GM12878 (cell line): ENCODE results near the gene EIF4H. TPM values are rescaled to one million over a fixed set of nuclear protein-coding genes. Genes with fewer than 3 reads are reported as not detected.

Experiments used
- ATAC-seq: fragments of 200-7000 bp; cut with Tn5 transposase; 3 replicates; pipeline ENCODE4 v1.9.1; 2020; ENCODE audit warnings: mild to moderate bottlenecking, moderate library complexity
- BruUV-seq: library from RNA; stranded (reverse); fragments of 400-500 nt; replicated peaks from 2 replicates; lab custom pipeline; 2021; lab: Mats Ljungman, UMichigan
- CTCF ChIA-PET: fragments of 300-600 bp; sonication (Branson Sonifier 250); formaldehyde crosslinking; extraction: SDS; loops from one replicate; lab custom pipeline; 2021; ENCODE audit warnings: inconsistent platforms; lab: Yijun Ruan, JAX
- POLR2A ChIA-PET: fragments of 350-600 bp; formaldehyde crosslinking; extraction: SDS; loops from one replicate; lab custom pipeline; 2021; ENCODE audit warnings: inconsistent platforms; lab: Charles Lee
- RAD21 ChIA-PET: fragments of 300-600 bp; sonication (Branson Sonifier 250); formaldehyde crosslinking; loops from one replicate; lab custom pipeline; 2023; ENCODE audit warnings: antibody characterized with exemption; ENCODE audit not compliant: unreplicated experiment; lab: Charles Lee
- SMC1A ChIA-PET: fragments of 300-600 bp; sonication (Branson Sonifier 250); formaldehyde crosslinking; loops from one replicate; lab custom pipeline; 2023; ENCODE audit not compliant: unreplicated experiment, uncharacterized antibody; lab: Charles Lee
- DNase-seq: peaks from one replicate; pipeline ENCODE4 v3.0.0-alpha.2; 2011; ENCODE audit warnings: low read depth, low spot score
- FAIRE-seq: peaks from 3 replicates; lab custom pipeline; 2011; peaks lifted over from hg19 to GRCh38; lab: Jason Lieb, UNC
- H2AFZ ChIP-seq: 2 replicates; pipeline ENCODE4 v1.6.0; 2011; ENCODE audit warnings: low read depth, low read length, control low read depth; ENCODE audit not compliant: control insufficient read depth
- H3K27ac ChIP-seq: 2 replicates; pipeline ENCODE4 v1.5.1; 2011; ENCODE audit warnings: control low read depth; ENCODE audit not compliant: control insufficient read depth, insufficient read depth
- H3K27me3 ChIP-seq, 2 experiments: replicated peaks in 1 of 2; 2 replicates each; pipeline versions ENCODE4 v1.6.0 to v1.6.1; 2011; ENCODE audit warnings: low read length in 1 of 2; ENCODE audit not compliant: control insufficient read depth in 2 of 2, insufficient read depth in 2 of 2
- H3K36me3 ChIP-seq, 2 experiments: 2 replicates each; pipeline ENCODE4 v1.5.1; 2011; ENCODE audit warnings: low read length in 1 of 2; ENCODE audit not compliant: control insufficient read depth in 2 of 2, insufficient read depth in 2 of 2
- H3K4me1 ChIP-seq: 2 replicates; pipeline ENCODE4 v1.6.1; 2011; ENCODE audit warnings: mild to moderate bottlenecking, low read length, moderate library complexity, mixed read lengths; ENCODE audit not compliant: control insufficient read depth, insufficient read depth
- H3K4me2 ChIP-seq: 2 replicates; pipeline ENCODE4 v1.6.0; 2011; ENCODE audit warnings: control low read depth; ENCODE audit not compliant: control insufficient read depth, insufficient read depth
- H3K4me3 ChIP-seq: fragments of 200-600 bp; sonication (generic); 2 replicates; pipeline ENCODE4 v1.5.1; 2016
- H3K79me2 ChIP-seq: 2 replicates; pipeline ENCODE4 v1.6.0; 2011; ENCODE audit warnings: low read length; ENCODE audit not compliant: control insufficient read depth, insufficient read depth
- H3K9ac ChIP-seq: 2 replicates; pipeline ENCODE4 v1.8.0; 2011; ENCODE audit warnings: low read length, control low read depth, mixed read lengths; ENCODE audit not compliant: control insufficient read depth, insufficient read depth
- H3K9me3 ChIP-seq: replicated peaks from 3 replicates; pipeline ENCODE4 v1.5.1; 2011; ENCODE audit warnings: mild to moderate bottlenecking, low read length; ENCODE audit not compliant: control insufficient read depth, insufficient read depth
- H4K20me1 ChIP-seq: 2 replicates; pipeline ENCODE4 v1.6.0; 2011; ENCODE audit not compliant: control insufficient read depth, insufficient read depth
- BACH1 ChIP-seq: fragments of 450-650 bp; IDR thresholded peaks from 2 replicates; pipeline ENCODE4 v1.6.1; 2017; ENCODE audit warnings: mild to moderate bottlenecking, borderline replicate concordance
- BHLHE40 ChIP-seq, 2 experiments: fragments of 450-650 bp in 1 of 2; IDR thresholded peaks; 2 replicates each; pipeline ENCODE4 v1.6.1; 2011 to 2017; ENCODE audit warnings: low read depth in 2 of 2, borderline replicate concordance in 1 of 2, improper control_type of control experiment in 1 of 2, low read length in 1 of 2, mild to moderate bottlenecking in 1 of 2
- EGR1 ChIP-seq, 2 experiments: IDR thresholded peaks; 1 replicate in 1 of 2; 2 replicates in 1 of 2; pipeline ENCODE4 v1.6.1; 2011 to 2012; ENCODE audit warnings: low read depth in 2 of 2, low read length in 2 of 2, borderline replicate concordance in 1 of 2, mild to moderate bottlenecking in 1 of 2, moderate library complexity in 1 of 2
- GATAD2B ChIP-seq: fragments of 450-650 bp; conservative IDR thresholded peaks from 2 replicates; pipeline ENCODE4 v1.6.1; 2017; ENCODE audit warnings: low read depth, mild to moderate bottlenecking, moderate library complexity
- MTA3 ChIP-seq: IDR thresholded peaks from 2 replicates; pipeline ENCODE4 v1.6.1; 2012; ENCODE audit warnings: low read length, inconsistent platforms, borderline replicate concordance
- MYC ChIP-seq: IDR thresholded peaks from 2 replicates; pipeline ENCODE4 v1.6.1; 2011; ENCODE audit warnings: mild to moderate bottlenecking, low read length, moderate library complexity, inconsistent platforms; ENCODE audit not compliant: insufficient read depth, insufficient replicate concordance, insufficient read length, severe bottlenecking
- NFIC ChIP-seq: IDR thresholded peaks from 2 replicates; pipeline ENCODE4 v1.6.1; 2012; ENCODE audit warnings: low read depth, mild to moderate bottlenecking, inconsistent platforms, low read length, moderate library complexity
- RB1 ChIP-seq: fragments of 450-650 bp; formaldehyde crosslinking; IDR thresholded peaks from 2 replicates; pipeline ENCODE4 v1.6.1; 2017; ENCODE audit warnings: mild to moderate bottlenecking, borderline replicate concordance
- RFX5 ChIP-seq: IDR thresholded peaks from 2 replicates; pipeline ENCODE4 v1.6.1; 2011; ENCODE audit warnings: low read depth, low read length, improper control_type of control experiment
- SMARCA5 ChIP-seq: fragments of 450-650 bp; IDR thresholded peaks from 2 replicates; pipeline ENCODE4 v1.6.1; 2017; ENCODE audit warnings: mild to moderate bottlenecking
- ZBED1 ChIP-seq: IDR thresholded peaks from 2 replicates; pipeline ENCODE4 v1.6.1; 2016; ENCODE audit warnings: borderline replicate concordance
- ZNF384 ChIP-seq: IDR thresholded peaks from 2 replicates; pipeline ENCODE4 v1.6.1; 2012; ENCODE audit warnings: low read depth, mild to moderate bottlenecking, low read length, improper control_type of control experiment, borderline replicate concordance
- WGBS: methylation state at CpG from one replicate; pipeline ENCODE4 v1.1.6; 2016; ENCODE audit warnings: low lambda C conversion rate; ENCODE audit not compliant: insufficient replicate concordance, insufficient coverage; ENCODE audit errors: missing lambda C conversion rate; 5-methylcytosine and 5-hydroxymethylcytosine counted together
- in situ Hi-C: fragments of 300-500 bp; cut with MboI; formaldehyde crosslinking; loops from 9 replicates; pipeline ENCODE4 v1.14.3; 2018; ENCODE audit warnings: mixed read lengths
- intact Hi-C: fragments of 100-400 bp; cut with micrococcal nuclease; formaldehyde crosslinking; loops from one replicate; pipeline ENCODE4 v1.14.2; 2022; ENCODE audit not compliant: unreplicated experiment
- polyA plus RNA-seq, 11 experiments: library from polyadenylated mRNA; depleted of rRNA in 4 of 11; unstranded in 6 of 11; stranded (reverse) in 5 of 11; fragments of >200 nt; fragmentation: Nextera tagmentation in 4 of 11; fragmentation: Illumina TruSeq in 1 of 11; extraction: Ambion mirVana in 4 of 11; extraction: Trizol in 1 of 11; gene quantifications; 1 replicate in 1 of 11; 2 replicates in 10 of 11; pipeline versions ENCODE4 v1.2.1 to v1.2.3, GENCODE V29; 2011 to 2016; ENCODE audit warnings: inconsistent platforms in 2 of 11, missing spikeins in 2 of 11, low read depth in 1 of 11
- total RNA-seq, 4 experiments: library from RNA; depleted of rRNA in 3 of 4; stranded (reverse); fragments of >200 nt in 3 of 4; fragmentation: Illumina TruSeq in 1 of 4; extraction: Trizol in 1 of 4; gene quantifications; 2 replicates each; pipeline versions ENCODE4 v1.2.1 to v1.2.3, GENCODE V29; 2013 to 2021
- TF ChIP-seq, protein P1 (sequence below): fragments of 450-650 bp; formaldehyde crosslinking; IDR thresholded peaks from 2 replicates; pipeline ENCODE4 v1.5.0; 2022; ENCODE audit warnings: mild to moderate bottlenecking, missing genetic modification characterization
- TF ChIP-seq, protein P2 (sequence below): fragments of 450-650 bp; IDR thresholded peaks from 2 replicates; pipeline ENCODE4 v1.6.1; 2016; ENCODE audit warnings: mild to moderate bottlenecking, moderate library complexity, borderline replicate concordance

The EIF4H gene
- total and polyA plus RNA-seq, 10 of the 15 experiments (the other 5 are each of a cell fraction or from before 2014, with no cell fraction given) = 9.9 to 443 (median 258) TPM

GRCh38 chr7:74206589-74207120 lies 32.5 kb downstream of the EIF4H start:
- H3K79me2 ChIP-seq = peaks cover 23% of the 10 kb centered on the region
- no TSS peak for BruUV-seq
- H3K27me3 ChIP-seq = no peaks in the 10 kb centered on the region
- no peaks in the 10 kb centered on the region; a peak in 1 of 4 replicates for H3K36me3 ChIP-seq
- ChIA-PET SMC1A (interaction anchor here (0.6 to 6.0 kb wide), 34 partner anchors 9 to 214 kb away, joined by 3 to 86 read pairs (median 4); no protein-coding TSS in a partner anchor), POLR2A (interaction anchor here (0.6 to 3.1 kb wide), 9 partner anchors 11 to 195 kb away, joined by 3 to 18 read pairs (median 3); no protein-coding TSS in a partner anchor), CTCF (interaction anchor here (0.6 to 11.9 kb wide), 52 partner anchors 8 to 463 kb away, joined by 3 to 190 read pairs (median 6); partner anchors contain the start of genes CLIP2 and RFC2), RAD21 (interaction anchor here (0.6 to 9.6 kb wide), 38 partner anchors 11 to 360 kb away, joined by 3 to 127 read pairs (median 5); partner anchors contain the start of genes EIF4H and RFC2)
- ATAC-seq (peak; percentile 35), FAIRE-seq (peak; percentile 7), DNase-seq (no peak)
- H3K4me1 ChIP-seq = peaks cover 36% of the 10 kb centered on the region
- no peak overlapping the region for H3K9ac ChIP-seq
- 0 out of 2 replicates have a peak overlapping the region, but pooled peaks have one; percentile 7 for H3K27ac ChIP-seq
- in situ Hi-C loops (loop anchor here (5.0 kb wide), 2 partner anchors 81 to 196 kb away; partner anchors contain the start of gene CLIP2), intact Hi-C loops (loop anchor here (1.0 to 5.0 kb wide), 3 partner anchors 62 to 195 kb away; partner anchors contain the start of gene CLIP2)
- H3K4me3 ChIP-seq = peak overlapping the region; percentile 44; the same call in 1 of the 2 replicates
- H3K4me2 ChIP-seq = peak overlapping the region; percentile 46
- no peaks in the 10 kb centered on the region for H4K20me1 ChIP-seq
- H3K9me3 ChIP-seq = no peaks in the 10 kb centered on the region
- 17% methylated on average over 23 of the region's 23 CpGs for WGBS
- peak overlapping the region; percentile 49 for H2AFZ ChIP-seq
- TF ChIP-seq, protein P1, sequence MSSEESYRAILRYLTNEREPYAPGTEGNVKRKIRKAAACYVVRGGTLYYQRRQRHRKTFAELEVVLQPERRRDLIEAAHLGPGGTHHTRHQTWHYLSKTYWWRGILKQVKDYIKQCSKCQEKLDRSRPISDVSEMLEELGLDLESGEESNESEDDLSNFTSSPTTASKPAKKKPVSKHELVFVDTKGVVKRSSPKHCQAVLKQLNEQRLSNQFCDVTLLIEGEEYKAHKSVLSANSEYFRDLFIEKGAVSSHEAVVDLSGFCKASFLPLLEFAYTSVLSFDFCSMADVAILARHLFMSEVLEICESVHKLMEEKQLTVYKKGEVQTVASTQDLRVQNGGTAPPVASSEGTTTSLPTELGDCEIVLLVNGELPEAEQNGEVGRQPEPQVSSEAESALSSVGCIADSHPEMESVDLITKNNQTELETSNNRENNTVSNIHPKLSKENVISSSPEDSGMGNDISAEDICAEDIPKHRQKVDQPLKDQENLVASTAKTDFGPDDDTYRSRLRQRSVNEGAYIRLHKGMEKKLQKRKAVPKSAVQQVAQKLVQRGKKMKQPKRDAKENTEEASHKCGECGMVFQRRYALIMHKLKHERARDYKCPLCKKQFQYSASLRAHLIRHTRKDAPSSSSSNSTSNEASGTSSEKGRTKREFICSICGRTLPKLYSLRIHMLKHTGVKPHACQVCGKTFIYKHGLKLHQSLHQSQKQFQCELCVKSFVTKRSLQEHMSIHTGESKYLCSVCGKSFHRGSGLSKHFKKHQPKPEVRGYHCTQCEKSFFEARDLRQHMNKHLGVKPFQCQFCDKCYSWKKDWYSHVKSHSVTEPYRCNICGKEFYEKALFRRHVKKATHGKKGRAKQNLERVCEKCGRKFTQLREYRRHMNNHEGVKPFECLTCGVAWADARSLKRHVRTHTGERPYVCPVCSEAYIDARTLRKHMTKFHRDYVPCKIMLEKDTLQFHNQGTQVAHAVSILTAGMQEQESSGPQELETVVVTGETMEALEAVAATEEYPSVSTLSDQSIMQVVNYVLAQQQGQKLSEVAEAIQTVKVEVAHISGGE (CRISPR knock-in tag) = no peak
- TF ChIP-seq RB1 (0 out of 2 replicates have a peak, but pooled peaks have one; percentile 49), ZNF384 (no peak), ZBED1 (no peak), BHLHE40 (IDR thresholded peaks at IDR 0.05; ENCODE audit: borderline replicate concordance in 1 of 2, low read depth in 2 of 2, low read length in 1 of 2) (peak in 1 of 2 experiments; percentile 30; a peak in 1 of 4 replicates), MYC (no peak), MTA3 (no peak), GATAD2B (peak; percentile 61; the same call in 1 of the 2 replicates), NFIC (no peak), BACH1 (no peak), EGR1 (IDR thresholded peaks at IDR 0.05; ENCODE audit: borderline replicate concordance in 1 of 2, low read depth in 2 of 2, low read length in 2 of 2) (no peak), SMARCA5 (peak; percentile 84), RFX5 (no peak)
- TF ChIP-seq, protein P2, sequence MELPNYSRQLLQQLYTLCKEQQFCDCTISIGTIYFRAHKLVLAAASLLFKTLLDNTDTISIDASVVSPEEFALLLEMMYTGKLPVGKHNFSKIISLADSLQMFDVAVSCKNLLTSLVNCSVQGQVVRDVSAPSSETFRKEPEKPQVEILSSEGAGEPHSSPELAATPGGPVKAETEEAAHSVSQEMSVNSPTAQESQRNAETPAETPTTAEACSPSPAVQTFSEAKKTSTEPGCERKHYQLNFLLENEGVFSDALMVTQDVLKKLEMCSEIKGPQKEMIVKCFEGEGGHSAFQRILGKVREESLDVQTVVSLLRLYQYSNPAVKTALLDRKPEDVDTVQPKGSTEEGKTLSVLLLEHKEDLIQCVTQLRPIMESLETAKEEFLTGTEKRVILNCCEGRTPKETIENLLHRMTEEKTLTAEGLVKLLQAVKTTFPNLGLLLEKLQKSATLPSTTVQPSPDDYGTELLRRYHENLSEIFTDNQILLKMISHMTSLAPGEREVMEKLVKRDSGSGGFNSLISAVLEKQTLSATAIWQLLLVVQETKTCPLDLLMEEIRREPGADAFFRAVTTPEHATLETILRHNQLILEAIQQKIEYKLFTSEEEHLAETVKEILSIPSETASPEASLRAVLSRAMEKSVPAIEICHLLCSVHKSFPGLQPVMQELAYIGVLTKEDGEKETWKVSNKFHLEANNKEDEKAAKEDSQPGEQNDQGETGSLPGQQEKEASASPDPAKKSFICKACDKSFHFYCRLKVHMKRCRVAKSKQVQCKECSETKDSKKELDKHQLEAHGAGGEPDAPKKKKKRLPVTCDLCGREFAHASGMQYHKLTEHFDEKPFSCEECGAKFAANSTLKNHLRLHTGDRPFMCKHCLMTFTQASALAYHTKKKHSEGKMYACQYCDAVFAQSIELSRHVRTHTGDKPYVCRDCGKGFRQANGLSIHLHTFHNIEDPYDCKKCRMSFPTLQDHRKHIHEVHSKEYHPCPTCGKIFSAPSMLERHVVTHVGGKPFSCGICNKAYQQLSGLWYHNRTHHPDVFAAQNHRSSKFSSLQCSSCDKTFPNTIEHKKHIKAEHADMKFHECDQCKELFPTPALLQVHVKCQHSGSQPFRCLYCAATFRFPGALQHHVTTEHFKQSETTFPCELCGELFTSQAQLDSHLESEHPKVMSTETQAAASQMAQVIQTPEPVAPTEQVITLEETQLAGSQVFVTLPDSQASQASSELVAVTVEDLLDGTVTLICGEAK = no peak
